Iris pigment epithelial cell (primary cell): Measurements from ENCODE around the gene RABGAP1L.
"Not testable (repeated sequence)": the region's sequence is repeated elsewhere in the genome, so short reads cannot be mapped to it uniquely, and the experiment has no call there.

Experiments used
- DNase-seq: peaks from one replicate; pipeline ENCODE4 v3.0.0-alpha.2; 2011; ENCODE audit warnings: low read depth

RABGAP1L gene

GRCh38 chr1:175040324-175040879, 881.1 kb downstream of the RABGAP1L start:
- DNase-seq = no peak

- no peak for DNase-seq
Measured at GRCh38 chr1:175042650-175043049, 883.3 kb downstream of the RABGAP1L start.

GRCh38 chr1:175043824-175044223, 884.5 kb downstream of the RABGAP1L start:
- DNase-seq = no peak

- DNase-seq = not testable (repeated sequence)
Measured at GRCh38 chr1:175044591-175044990, 885.3 kb downstream of the RABGAP1L start.
